Caco-2 (cell line): ENCODE data around the gene TBCCD1. TPM values are rescaled to one million over a fixed set of nuclear protein-coding genes. Genes with fewer than 3 reads are reported as not detected.

Experiments
- BruUV-seq: library from RNA; stranded (reverse); fragments of 400-500 nt; replicated peaks from 2 replicates; lab custom pipeline; 2021; lab: Mats Ljungman, UMichigan
- CTCF ChIA-PET: fragments of 300-600 bp; sonication (Branson Sonifier 250); formaldehyde crosslinking; loops from one replicate; lab custom pipeline; 2022; ENCODE audit warnings: antibody characterized with exemption; lab: Charles Lee
- POLR2A ChIA-PET: fragments of 300-600 bp; sonication (Branson Sonifier 250); formaldehyde crosslinking; loops from one replicate; lab custom pipeline; 2022; ENCODE audit warnings: antibody characterized with exemption; lab: Charles Lee
- DNase-seq, 2 experiments: peaks; one replicate each; pipeline versions ENCODE4 v3.0.0 to v3.0.0-alpha.2; 2020 to 2022
- H3K27me3 ChIP-seq: replicated peaks from 2 replicates; pipeline ENCODE4 v1.6.0; 2011; ENCODE audit warnings: low read length; ENCODE audit not compliant: control insufficient read depth, insufficient read depth
- H3K36me3 ChIP-seq: 2 replicates; pipeline ENCODE4 v1.5.1; 2011; ENCODE audit warnings: low read length; ENCODE audit not compliant: control insufficient read depth, insufficient read depth
- H3K4me1 ChIP-seq: fragments of 250-450 bp; sonication (Bioruptor Pico); 2 replicates; pipeline ENCODE4 v1.5.1; 2020; ENCODE audit warnings: mild to moderate bottlenecking
- H3K4me3 ChIP-seq: 2 replicates; pipeline ENCODE4 v1.5.1; 2011; ENCODE audit warnings: low read depth, mild to moderate bottlenecking, control low read depth, low read length
- H3K9me3 ChIP-seq: fragments of 250-450 bp; sonication (Bioruptor Pico); 2 replicates; pipeline ENCODE4 v1.5.1; 2020; ENCODE audit warnings: mild to moderate bottlenecking, moderate library complexity
- H3K27ac Mint-ChIP-seq: one replicate; pipeline ENCODE4 v1.8.0; 2022; ENCODE audit warnings: mixed read lengths; ENCODE audit not compliant: unreplicated experiment
- H3K27me3 Mint-ChIP-seq: one replicate; pipeline ENCODE4 v1.8.0; 2022; ENCODE audit warnings: mixed read lengths; ENCODE audit not compliant: insufficient read depth, unreplicated experiment
- H3K36me3 Mint-ChIP-seq: one replicate; pipeline ENCODE4 v1.8.0; 2022; ENCODE audit warnings: mild to moderate bottlenecking, mixed read lengths; ENCODE audit not compliant: insufficient read depth, unreplicated experiment
- H3K4me1 Mint-ChIP-seq: one replicate; pipeline ENCODE4 v1.8.0; 2022; ENCODE audit warnings: low read depth, mixed read lengths; ENCODE audit not compliant: unreplicated experiment
- H3K4me3 Mint-ChIP-seq: one replicate; pipeline ENCODE4 v1.8.0; 2022; ENCODE audit warnings: mild to moderate bottlenecking, moderate library complexity, mixed read lengths; ENCODE audit not compliant: unreplicated experiment
- H3K9me3 Mint-ChIP-seq: one replicate; pipeline ENCODE4 v1.8.0; 2022; ENCODE audit warnings: mixed read lengths; ENCODE audit not compliant: unreplicated experiment
- CTCF ChIP-seq, 2 experiments: fragments of 200-600 bp in 1 of 2; IDR thresholded peaks; 1 replicate in 1 of 2; 2 replicates in 1 of 2; pipeline versions ENCODE4 v1.5.1 to v1.8.0; 2011 to 2022; ENCODE audit warnings: antibody characterized with exemption in 1 of 2, control low read depth in 1 of 2, inconsistent platforms in 1 of 2, low read depth in 1 of 2, low read length in 1 of 2, mild to moderate bottlenecking in 1 of 2, moderate library complexity in 1 of 2; ENCODE audit not compliant: insufficient read depth in 1 of 2, severe bottlenecking in 1 of 2, unreplicated experiment in 1 of 2
- intact Hi-C: fragments of 100-400 bp; cut with micrococcal nuclease; formaldehyde crosslinking; loops from one replicate; pipeline ENCODE4 v1.10.0; 2022; ENCODE audit not compliant: unreplicated experiment
- total RNA-seq: library from RNA; stranded (reverse); gene quantifications from 2 replicates; pipeline ENCODE4 v1.2.3, GENCODE V29; 2022

Gene TBCCD1
- total RNA-seq, 1 experiment from 2014 or later = 14.7 TPM

- CTCF ChIA-PET = no interaction called here
- intact Hi-C loops = no loop called here
These were observed 16.7 kb upstream of the TBCCD1 start for GRCh38 chr3:186583831-186584230.

GRCh38 chr3:186582541-186582940, 15.4 kb upstream of the TBCCD1 start:
- no peak for TF ChIP-seq CTCF (IDR thresholded peaks at IDR 0.05; ENCODE audit: insufficient read depth in 1 of 2, low read depth in 1 of 2, low read length in 1 of 2, severe bottlenecking in 1 of 2, unreplicated experiment in 1 of 2)
- Mint-ChIP-seq H3K27me3 (no peaks in the 10 kb centered on the region), H3K27ac (no peak overlapping the region), H3K4me1 (no peaks in the 10 kb centered on the region), H3K36me3 (peaks cover 75% of the 10 kb centered on the region), H3K4me3 (no peak overlapping the region), H3K9me3 (no peaks in the 10 kb centered on the region)
- H3K27me3 ChIP-seq = no peaks in the 10 kb centered on the region
- no peaks in the 10 kb centered on the region for H3K9me3 ChIP-seq
- H3K4me1 ChIP-seq = no peaks in the 10 kb centered on the region
- ChIA-PET POLR2A (interaction anchor here (0.7 kb wide), 1 partner anchor 17 kb away, joined by 4 read pairs; no protein-coding TSS in a partner anchor), CTCF (no interaction called here)
- H3K4me3 ChIP-seq = no peak overlapping the region
- intact Hi-C loops = no loop called here
- peaks cover 3% of the 10 kb centered on the region for H3K36me3 ChIP-seq
- no TSS peak for BruUV-seq
- DNase-seq = no peak

More at GRCh38 chr3:186583831-186584230, 16.7 kb upstream of the TBCCD1 start:
- H3K27ac Mint-ChIP-seq = no peak overlapping the region
- Histone ChIP-seq H3K36me3 (peaks cover 3% of the 10 kb centered on the region), H3K9me3 (no peaks in the 10 kb centered on the region), H3K27me3 (no peaks in the 10 kb centered on the region), H3K4me1 (peaks cover 11% of the 10 kb centered on the region), H3K4me3 (no peak overlapping the region)
- H3K9me3 Mint-ChIP-seq = no peaks in the 10 kb centered on the region
- H3K4me1 Mint-ChIP-seq = peaks cover 5% of the 10 kb centered on the region
- no peak for TF ChIP-seq CTCF (IDR thresholded peaks at IDR 0.05; ENCODE audit: insufficient read depth in 1 of 2, low read depth in 1 of 2, low read length in 1 of 2, severe bottlenecking in 1 of 2, unreplicated experiment in 1 of 2)
- no peak overlapping the region for H3K4me3 Mint-ChIP-seq
- POLR2A ChIA-PET = interaction anchor here (1.6 kb wide), 1 partner anchor 14 kb away, joined by 5 read pairs; the partner anchor contains the start of gene DNAJB11
- no peaks in the 10 kb centered on the region for H3K27me3 Mint-ChIP-seq
- BruUV-seq = no TSS peak
- H3K36me3 Mint-ChIP-seq = peaks cover 67% of the 10 kb centered on the region
- no peak for DNase-seq

GRCh38 chr3:186580785-186581184, 13.6 kb upstream of the TBCCD1 start:
- H3K4me1 ChIP-seq = no peaks in the 10 kb centered on the region
- H3K4me1 Mint-ChIP-seq = no peaks in the 10 kb centered on the region
- BruUV-seq = no TSS peak
- H3K4me3 ChIP-seq = no peak overlapping the region
- no peak overlapping the region for H3K4me3 Mint-ChIP-seq
- H3K27ac Mint-ChIP-seq = no peak overlapping the region
- CTCF ChIA-PET = no interaction called here
- intact Hi-C loops = no loop called here
- no peak for TF ChIP-seq CTCF (IDR thresholded peaks at IDR 0.05; ENCODE audit: insufficient read depth in 1 of 2, low read depth in 1 of 2, low read length in 1 of 2, severe bottlenecking in 1 of 2, unreplicated experiment in 1 of 2)
- no peaks in the 10 kb centered on the region for H3K9me3 ChIP-seq
- H3K36me3 Mint-ChIP-seq = peaks cover 72% of the 10 kb centered on the region
- POLR2A ChIA-PET = no interaction called here
- no peak for DNase-seq
- no peaks in the 10 kb centered on the region for H3K9me3 Mint-ChIP-seq
- peaks cover 3% of the 10 kb centered on the region for H3K36me3 ChIP-seq
- H3K27me3 ChIP-seq = no peaks in the 10 kb centered on the region
- no peaks in the 10 kb centered on the region for H3K27me3 Mint-ChIP-seq
